HFFc6 (cell line): ENCODE measurements around the gene TSGA10IP. TPM values are rescaled to one million over a fixed set of nuclear protein-coding genes. Genes with fewer than 3 reads are reported as not detected.

Source experiments
- DNase-seq: peaks from one replicate; pipeline ENCODE4 v3.0.0-alpha.2; 2018
- H3K27ac Mint-ChIP-seq: 2 replicates; pipeline ENCODE4 v1.8.0; 2020; ENCODE audit warnings: mild to moderate bottlenecking, mixed read lengths
- H3K27me3 Mint-ChIP-seq: 2 replicates; pipeline ENCODE4 v1.8.0; 2021; ENCODE audit warnings: mild to moderate bottlenecking, moderate library complexity, mixed read lengths; ENCODE audit not compliant: insufficient read depth
- H3K36me3 Mint-ChIP-seq: 2 replicates; pipeline ENCODE4 v1.8.0; 2021; ENCODE audit warnings: low read depth, mixed read lengths
- H3K4me1 Mint-ChIP-seq: 2 replicates; pipeline ENCODE4 v1.8.0; 2020; ENCODE audit warnings: low read depth, mixed read lengths
- H3K4me3 Mint-ChIP-seq: 2 replicates; pipeline ENCODE4 v1.8.0; 2020; ENCODE audit warnings: mild to moderate bottlenecking, moderate library complexity, mixed read lengths
- H3K9me3 Mint-ChIP-seq: 2 replicates; pipeline ENCODE4 v1.8.0; 2020; ENCODE audit warnings: mild to moderate bottlenecking, mixed read lengths
- CTCF ChIP-seq: fragments of 200-600 bp; sonication (generic); IDR thresholded peaks from 2 replicates; pipeline ENCODE4 v1.5.0; 2021; ENCODE audit warnings: antibody characterized with exemption, mild to moderate bottlenecking
- total RNA-seq, 6 experiments: library from RNA; stranded (reverse); fragmentation: NEBNext Ultra II Directional; extraction: Animal tissue kit (Norgen Biotek cat#: 25700); gene quantifications; 2 replicates in 1 of 6; 3 replicates in 5 of 6; pipeline ENCODE4 v1.2.3, GENCODE V29; 2021

The TSGA10IP gene
- total RNA-seq, 6 experiments from 2014 or later: 0.23 TPM; not detected in 5

- TF ChIP-seq CTCF: no peak
- Mint-ChIP-seq H3K27me3 (peaks cover 2% of the 10 kb centered on the region), H3K4me1 (peaks cover 22% of the 10 kb centered on the region), H3K9me3 (no peaks in the 10 kb centered on the region), H3K36me3 (peaks cover 27% of the 10 kb centered on the region), H3K4me3 (no peak overlapping the region), H3K27ac (peak overlapping the region; percentile 65; the same call in 1 of the 2 replicates)
- DNase-seq: no peak
Measured at GRCh38 chr11:65965986-65966762, 20.9 kb downstream of the TSGA10IP start.

GRCh38 chr11:65967329-65967934 lies 22.2 kb downstream of the TSGA10IP start:
- Mint-ChIP-seq H3K9me3 (no peaks in the 10 kb centered on the region), H3K4me1 (peaks cover 22% of the 10 kb centered on the region), H3K27ac (no peak overlapping the region), H3K4me3 (no peak overlapping the region), H3K27me3 (peaks cover 2% of the 10 kb centered on the region), H3K36me3 (peaks cover 33% of the 10 kb centered on the region)
- no peak for TF ChIP-seq CTCF
- DNase-seq: no peak

- no peak for DNase-seq
- Mint-ChIP-seq H3K27me3 (peaks cover 2% of the 10 kb centered on the region), H3K36me3 (peaks cover 38% of the 10 kb centered on the region), H3K9me3 (no peaks in the 10 kb centered on the region), H3K4me3 (no peak overlapping the region), H3K4me1 (peaks cover 18% of the 10 kb centered on the region), H3K27ac (peak overlapping the region; percentile 30)
- TF ChIP-seq CTCF: no peak
Measured at GRCh38 chr11:65968600-65969482, 23.6 kb downstream of the TSGA10IP start.

GRCh38 chr11:65972116-65972515 lies 26.8 kb downstream of the TSGA10IP start:
- no peak overlapping the region for H3K4me3 Mint-ChIP-seq

More at GRCh38 chr11:65972116-65972515, 26.8 kb downstream of the TSGA10IP start:
- H3K36me3 Mint-ChIP-seq: peaks cover 44% of the 10 kb centered on the region
- peaks cover 17% of the 10 kb centered on the region for H3K4me1 Mint-ChIP-seq
- peak overlapping the region; percentile 28; the same call in 1 of the 2 replicates for H3K27ac Mint-ChIP-seq
- no peaks in the 10 kb centered on the region; the same call in 1 of the 2 replicates for H3K27me3 Mint-ChIP-seq
- no peak for TF ChIP-seq CTCF
- H3K9me3 Mint-ChIP-seq: no peaks in the 10 kb centered on the region
- DNase-seq: no peak
